Keratinocyte (primary cell): ENCODE results near the gene DUSP22. TPM values are rescaled to one million over a fixed set of nuclear protein-coding genes. Genes with fewer than 3 reads are reported as not detected.

Experiments used
- DNase-seq: peaks from one replicate; pipeline ENCODE4 v3.0.0-alpha.2; 2011; ENCODE audit warnings: low read depth, missing footprints, low spot score
- FAIRE-seq: peaks from 2 replicates; lab custom pipeline; 2011; peaks lifted over from hg19 to GRCh38; lab: Jason Lieb, UNC
- H2AFZ ChIP-seq: 2 replicates; pipeline ENCODE4 v1.6.0; 2012; ENCODE audit warnings: low read length, control low read depth, inconsistent platforms; ENCODE audit not compliant: control insufficient read depth
- H3K27ac ChIP-seq: 2 replicates; pipeline ENCODE4 v1.5.1; 2011; ENCODE audit warnings: low read length; ENCODE audit not compliant: control insufficient read depth, insufficient read depth
- H3K27me3 ChIP-seq: 3 replicates; pipeline ENCODE4 v1.6.0; 2011; ENCODE audit warnings: low read length; ENCODE audit not compliant: control insufficient read depth, insufficient read depth; ENCODE audit errors: extremely low read depth
- H3K36me3 ChIP-seq, 2 experiments: 2 replicates in 1 of 2; 3 replicates in 1 of 2; pipeline ENCODE4 v1.5.1; 2011; ENCODE audit warnings: low read length in 2 of 2, mild to moderate bottlenecking in 1 of 2; ENCODE audit not compliant: control insufficient read depth in 2 of 2, insufficient read depth in 2 of 2; ENCODE audit errors: extremely low read depth in 1 of 2
- H3K4me1 ChIP-seq: 3 replicates; pipeline ENCODE4 v1.5.1; 2011; ENCODE audit warnings: low read length; ENCODE audit not compliant: control insufficient read depth, insufficient read depth; ENCODE audit errors: extremely low read depth
- H3K4me2 ChIP-seq: 3 replicates; pipeline ENCODE4 v1.6.0; 2011; ENCODE audit warnings: low read depth, low read length; ENCODE audit not compliant: control insufficient read depth, insufficient read depth; ENCODE audit errors: extremely low read depth
- H3K4me3 ChIP-seq, 3 experiments: fragments of 200-600 bp in 1 of 3; sonication (generic) in 1 of 3; 2 replicates in 2 of 3; 3 replicates in 1 of 3; pipeline ENCODE4 v1.5.1; 2011 to 2016; ENCODE audit warnings: low read length in 3 of 3, mild to moderate bottlenecking in 3 of 3, control low read depth in 2 of 3, inconsistent platforms in 1 of 3, low read depth in 1 of 3, mixed read lengths in 1 of 3, mixed run types in 1 of 3, moderate library complexity in 1 of 3; ENCODE audit not compliant: control insufficient read depth in 2 of 3, insufficient read depth in 2 of 3; ENCODE audit errors: extremely low read depth in 1 of 3
- H3K79me2 ChIP-seq: 2 replicates; pipeline ENCODE4 v1.6.0; 2012; ENCODE audit warnings: low read length; ENCODE audit not compliant: control insufficient read depth, insufficient read depth
- H3K9ac ChIP-seq: 3 replicates; pipeline ENCODE4 v1.6.0; 2011; ENCODE audit warnings: low read length; ENCODE audit not compliant: control insufficient read depth, insufficient read depth; ENCODE audit errors: extremely low read depth
- H3K9me1 ChIP-seq: 3 replicates; pipeline ENCODE4 v1.6.0; 2011; ENCODE audit warnings: low read length; ENCODE audit not compliant: control insufficient read depth, insufficient read depth; ENCODE audit errors: extremely low read depth
- H3K9me3 ChIP-seq: 2 replicates; pipeline ENCODE4 v1.5.1; 2012; ENCODE audit warnings: low read depth, low read length; ENCODE audit not compliant: control insufficient read depth
- H4K20me1 ChIP-seq: 3 replicates; pipeline ENCODE4 v1.6.0; 2011; ENCODE audit warnings: low read length; ENCODE audit not compliant: control insufficient read depth, insufficient read depth; ENCODE audit errors: extremely low read depth
- CTCF ChIP-seq, 3 experiments: IDR thresholded peaks in 1 of 3; conservative IDR thresholded peaks in 1 of 3; optimal IDR thresholded peaks in 1 of 3; 2 replicates in 2 of 3; 3 replicates in 1 of 3; pipeline versions ENCODE3 to v1.5.1; 2011; ENCODE audit warnings: low read length in 3 of 3, mild to moderate bottlenecking in 3 of 3, moderate library complexity in 2 of 3, control low read depth in 1 of 3, inconsistent platforms in 1 of 3; ENCODE audit not compliant: insufficient read depth in 2 of 3; ENCODE audit errors: extremely low read depth in 1 of 3
- EZH2 ChIP-seq: IDR thresholded peaks from one replicate; pipeline ENCODE4 v1.6.1; 2012; ENCODE audit warnings: inconsistent platforms, mild to moderate bottlenecking, low read length, moderate library complexity
- dilution Hi-C: fragments of 300-500 bp; cut with MboI; formaldehyde crosslinking; loops from one replicate; pipeline ENCODE4 v1.7.0; 2020; ENCODE audit warnings: low sequenced_read_pairs; ENCODE audit not compliant: extremely low pct_ligation_motif_present
- polyA plus RNA-seq, 5 experiments: library from polyadenylated mRNA; depleted of rRNA in 3 of 5; stranded (reverse) in 3 of 5; stranded (forward) in 1 of 5; unstranded in 1 of 5; fragments of >200 nt; gene quantifications; 1 replicate in 1 of 5; 2 replicates in 3 of 5; 3 replicates in 1 of 5; pipeline versions ENCODE4 v1.2.1 to v1.2.3, GENCODE V29; 2011 to 2012; ENCODE audit warnings: missing spikeins in 2 of 5, low read depth in 1 of 5, low replicate concordance in 1 of 5

The DUSP22 gene
- polyA plus RNA-seq, 1 donor (not counting 4 experiments of a cell fraction or from before 2014, with no cell fraction given), result 17.3 TPM

GRCh38 chr6:358432-358831 lies 66.1 kb downstream of the DUSP22 start:
- Histone ChIP-seq H3K27ac (no peak overlapping the region), H3K9me3 (peaks cover 2% of the 10 kb centered on the region), H3K4me3 (no peak overlapping the region), H3K4me1 (no peaks in the 10 kb centered on the region), H4K20me1 (no peaks in the 10 kb centered on the region), H3K9ac (no peak overlapping the region), H3K9me1 (no peaks in the 10 kb centered on the region), H3K36me3 (no peaks in the 10 kb centered on the region), H3K79me2 (no peaks in the 10 kb centered on the region), H3K27me3 (no peaks in the 10 kb centered on the region), H2AFZ (no peak overlapping the region), H3K4me2 (no peak overlapping the region)
- DNase-seq (no peak), FAIRE-seq (no peak)
- dilution Hi-C loops, result no loop called here
- TF ChIP-seq CTCF (optimal IDR thresholded peaks at IDR 0.05 in 1 of 3, IDR thresholded peaks at IDR 0.05 in 1 of 3, conservative IDR thresholded peaks at IDR 0.05 in 1 of 3; ENCODE audit: extremely low read depth in 1 of 3, insufficient read depth in 2 of 3, low read length in 3 of 3), result no peak

GRCh38 chr6:358847-359246 lies 66.6 kb downstream of the DUSP22 start:
- no peaks in the 10 kb centered on the region for H3K79me2 ChIP-seq
- no peaks in the 10 kb centered on the region for H4K20me1 ChIP-seq
- H2AFZ ChIP-seq, result no peak overlapping the region
- H3K36me3 ChIP-seq, result no peaks in the 10 kb centered on the region
- H3K9me3 ChIP-seq, result peaks cover 4% of the 10 kb centered on the region
- TF ChIP-seq CTCF (optimal IDR thresholded peaks at IDR 0.05 in 1 of 3, IDR thresholded peaks at IDR 0.05 in 1 of 3, conservative IDR thresholded peaks at IDR 0.05 in 1 of 3; ENCODE audit: extremely low read depth in 1 of 3, insufficient read depth in 2 of 3, low read length in 3 of 3) (no peak), EZH2 (no peak)
- DNase-seq, result no peak
- no peaks in the 10 kb centered on the region for H3K9me1 ChIP-seq
- H3K4me1 ChIP-seq, result no peaks in the 10 kb centered on the region
- no peaks in the 10 kb centered on the region for H3K27me3 ChIP-seq
- H3K27ac ChIP-seq, result no peak overlapping the region
- no peak overlapping the region for H3K4me2 ChIP-seq
- dilution Hi-C loops, result no loop called here
- no peak for FAIRE-seq
- no peak overlapping the region for H3K4me3 ChIP-seq
- no peak overlapping the region for H3K9ac ChIP-seq
